ENCODE data around the gene TRIM29. TPM values are rescaled to one million over a fixed set of nuclear protein-coding genes. Genes with fewer than 3 reads are reported as not detected.

Gene TRIM29
- total and polyA plus RNA-seq, 9 of the 15 experiments (the other 6 are each of a cell fraction or from before 2014, with no cell fraction given), result 0.08 to 1.4 (median 0.42) TPM; not detected in 2

GRCh38 chr11:120179057-120179672 lies 41.3 kb upstream of the TRIM29 start:
- Histone ChIP-seq H3K79me2 (ENCODE audit: control insufficient read depth, insufficient read depth, low read length) (no peaks in the 10 kb centered on the region), H3K4me2 (ENCODE audit: insufficient read depth, low read length) (no peak overlapping the region), H3K4me3 (no peak overlapping the region), H3K9me3 (replicated peaks; ENCODE audit: control insufficient read depth, insufficient read depth, low read depth, low read length) (no peaks in the 10 kb centered on the region), H3K9me1 (ENCODE audit: control insufficient read depth, insufficient read depth, low read length) (no peaks in the 10 kb centered on the region), H4K20me1 (replicated peaks; ENCODE audit: control insufficient read depth, insufficient read depth, low read length) (peaks cover 14% of the 10 kb centered on the region; the same call in 1 of the 2 replicates), H2AFZ (ENCODE audit: low read depth, low read length) (no peak overlapping the region), H3K9ac (ENCODE audit: insufficient read depth in 1 of 2, low read depth in 2 of 2, low read length in 2 of 2) (no peak overlapping the region), H3K4me1 (replicated peaks in 1 of 2; ENCODE audit: control insufficient read depth in 2 of 2, insufficient read depth in 2 of 2, low read length in 2 of 2) (no peaks in the 10 kb centered on the region; a peak in 1 of 5 replicates), H3K27me3 (ENCODE audit: control insufficient read depth in 2 of 2, insufficient read depth in 2 of 2, low read length in 2 of 2) (peaks cover 9 to 62% of the 10 kb centered on the region in 2 experiments; a peak in 3 of 5 replicates), H3K36me3 (ENCODE audit: control insufficient read depth, insufficient read depth, low read length) (no peaks in the 10 kb centered on the region), H3K27ac (ENCODE audit: extremely low read depth, low read depth, low read length) (no peak overlapping the region)
- ChIA-PET CTCF (ENCODE audit: low intra/inter-chr PET ratio) (no interaction called here), POLR2A (interaction anchor here (0.6 to 3.5 kb wide), 2 partner anchors 11 to 31 kb away, joined by 4 to 14 read pairs; no protein-coding TSS in a partner anchor)
- in situ Hi-C loops (cut with MboI) (no loop called here), intact Hi-C loops (cut with micrococcal nuclease) (no loop called here)
- WGBS (ENCODE audit: insufficient coverage, low coverage, missing lambda C conversion rate), result 1% methylated on average over 10 of the region's 10 CpGs
- DNase-seq (ENCODE audit: extremely low read depth in 1 of 4, low spot score in 3 of 4) (no peak), FAIRE-seq (no peak), ATAC-seq (no peak)
- TF ChIP-seq EGR1 (conservative IDR thresholded peaks at IDR 0.05) (0 out of 2 replicates have a peak, but pooled peaks have one; percentile 6), RREB1 (CRISPR knock-in tag; IDR thresholded peaks at IDR 0.05) (no peak), HMG20A (CRISPR knock-in tag; conservative IDR thresholded peaks at IDR 0.05) (no peak), ZNF184 (CRISPR knock-in tag; IDR thresholded peaks at IDR 0.05) (no peak), TCF7L2 (IDR thresholded peaks at IDR 0.05; ENCODE audit: low read depth, low read length) (no peak), FOXJ2 (tag; IDR thresholded peaks at IDR 0.05) (no peak), CHD1 (IDR thresholded peaks at IDR 0.05; ENCODE audit: low read length) (no peak)
- BruUV-seq (replicated peaks), result no TSS peak
